Epithelial cell of esophagus (primary cell): ENCODE results near the gene CHST8.

Experiments
- DNase-seq: peaks from one replicate; pipeline ENCODE4 v3.0.0; 2010; ENCODE audit warnings: low read depth
- H3K4me3 ChIP-seq: 2 replicates; pipeline ENCODE4 v1.5.1; 2011; ENCODE audit warnings: mild to moderate bottlenecking, low read length, control low read depth
- TF ChIP-seq, protein P1 (sequence below): IDR thresholded peaks from 2 replicates; pipeline ENCODE4 v1.5.1; 2011; ENCODE audit warnings: low read depth, mild to moderate bottlenecking, low read length, control low read depth, inconsistent platforms; ENCODE audit not compliant: insufficient read depth; ENCODE audit errors: missing control alignments

Gene CHST8

DNA sequence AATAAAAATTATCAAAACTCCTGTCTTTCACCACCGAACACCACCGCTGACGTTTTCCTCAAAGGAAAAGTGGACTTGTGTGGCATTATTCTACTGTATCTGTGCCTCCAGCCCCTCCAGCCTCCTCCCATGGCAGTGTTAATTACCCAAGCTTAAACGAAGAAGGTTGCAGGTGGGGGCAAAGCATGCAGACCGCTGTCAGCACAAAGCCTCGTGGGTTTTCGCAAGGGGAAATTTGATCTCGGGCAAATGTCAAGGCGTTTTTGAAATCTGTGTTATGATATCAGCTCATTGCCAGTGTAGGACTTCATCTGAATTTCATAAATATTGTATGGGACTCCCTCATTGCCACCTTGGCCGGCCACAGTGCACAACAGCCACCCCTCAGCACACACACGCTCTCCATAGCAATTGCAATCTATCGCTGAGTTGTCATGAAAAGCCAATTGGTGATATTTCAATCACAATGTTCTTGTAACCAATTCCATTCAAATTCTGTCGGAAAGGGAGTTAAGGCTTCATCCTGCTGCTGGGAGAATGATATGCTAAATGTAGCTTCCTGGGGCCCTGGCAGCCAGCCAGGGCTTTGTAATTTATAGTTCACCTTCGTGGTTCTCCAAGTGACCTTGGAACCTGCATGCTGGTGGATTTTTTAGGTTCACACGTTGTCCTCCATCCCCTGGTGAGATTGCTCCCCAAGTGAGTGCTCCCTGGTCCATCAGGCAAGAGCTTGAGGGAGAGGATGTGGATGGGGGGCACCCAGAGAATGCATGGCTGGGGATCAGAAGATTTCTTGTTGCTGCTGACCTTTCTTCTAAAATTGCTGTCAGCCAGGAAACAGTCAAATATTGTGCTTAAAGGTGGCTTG lies 16.6 kb downstream of the CHST8 start:
- DNase-seq, result no peak
- TF ChIP-seq, protein P1, sequence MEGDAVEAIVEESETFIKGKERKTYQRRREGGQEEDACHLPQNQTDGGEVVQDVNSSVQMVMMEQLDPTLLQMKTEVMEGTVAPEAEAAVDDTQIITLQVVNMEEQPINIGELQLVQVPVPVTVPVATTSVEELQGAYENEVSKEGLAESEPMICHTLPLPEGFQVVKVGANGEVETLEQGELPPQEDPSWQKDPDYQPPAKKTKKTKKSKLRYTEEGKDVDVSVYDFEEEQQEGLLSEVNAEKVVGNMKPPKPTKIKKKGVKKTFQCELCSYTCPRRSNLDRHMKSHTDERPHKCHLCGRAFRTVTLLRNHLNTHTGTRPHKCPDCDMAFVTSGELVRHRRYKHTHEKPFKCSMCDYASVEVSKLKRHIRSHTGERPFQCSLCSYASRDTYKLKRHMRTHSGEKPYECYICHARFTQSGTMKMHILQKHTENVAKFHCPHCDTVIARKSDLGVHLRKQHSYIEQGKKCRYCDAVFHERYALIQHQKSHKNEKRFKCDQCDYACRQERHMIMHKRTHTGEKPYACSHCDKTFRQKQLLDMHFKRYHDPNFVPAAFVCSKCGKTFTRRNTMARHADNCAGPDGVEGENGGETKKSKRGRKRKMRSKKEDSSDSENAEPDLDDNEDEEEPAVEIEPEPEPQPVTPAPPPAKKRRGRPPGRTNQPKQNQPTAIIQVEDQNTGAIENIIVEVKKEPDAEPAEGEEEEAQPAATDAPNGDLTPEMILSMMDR, result no peak
- no peak overlapping the region for H3K4me3 ChIP-seq

DNA sequence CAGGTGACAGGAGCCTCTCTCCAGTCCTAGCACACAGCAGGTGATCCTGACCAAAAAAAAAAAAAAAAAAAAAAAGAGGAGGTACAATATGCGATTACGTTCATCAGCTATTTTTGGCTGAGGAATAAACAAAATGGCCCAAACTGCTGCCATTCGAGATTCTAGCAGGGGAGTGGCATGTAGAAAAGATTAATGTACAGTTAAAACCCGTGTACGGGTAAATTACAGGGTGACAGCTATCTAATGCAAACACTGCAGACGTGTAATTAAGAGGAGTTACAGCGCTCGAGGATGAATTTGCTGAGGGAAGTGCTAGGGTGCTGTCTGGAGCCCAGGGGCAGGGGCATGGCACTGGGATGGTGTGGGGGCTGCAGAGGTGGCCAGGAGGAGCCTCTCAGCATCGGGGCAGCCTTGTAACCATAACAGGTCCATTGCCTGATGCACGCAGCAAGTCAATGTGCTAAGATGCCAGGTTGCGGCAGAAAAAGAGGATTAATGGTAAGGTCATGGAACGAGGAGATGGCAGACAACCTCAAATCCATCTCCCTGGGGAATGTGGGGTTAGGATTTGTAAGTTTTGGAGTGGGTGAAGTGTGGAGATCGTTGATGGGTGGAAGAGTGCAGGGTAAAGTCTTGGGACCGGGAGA lies 17.4 kb downstream of the CHST8 start:
- DNase-seq, result no peak
- H3K4me3 ChIP-seq, result no peak overlapping the region
- TF ChIP-seq, protein P1, result no peak

DNA sequence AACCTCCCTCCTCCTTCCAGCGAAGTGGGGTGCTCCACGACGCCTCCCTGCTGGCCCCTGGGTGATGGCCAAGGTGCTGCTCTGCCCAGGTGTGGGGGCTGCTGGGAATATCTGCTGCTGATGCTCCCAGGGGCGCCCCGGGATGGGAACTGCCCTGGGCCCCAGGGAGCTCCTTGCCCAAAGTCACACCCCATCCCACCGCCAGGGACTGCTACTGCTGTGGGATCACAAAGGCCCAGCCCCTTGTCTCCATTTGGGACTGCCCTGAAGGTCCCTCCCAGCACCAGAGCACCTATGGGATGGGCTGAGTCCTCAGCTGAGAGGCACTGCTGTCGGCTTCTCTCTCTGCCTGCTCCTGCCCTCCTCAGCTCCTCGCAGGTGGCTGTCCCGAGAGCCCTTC lies 19.0 kb downstream of the CHST8 start:
- TF ChIP-seq, protein P1, result no peak
- no peak for DNase-seq

DNA sequence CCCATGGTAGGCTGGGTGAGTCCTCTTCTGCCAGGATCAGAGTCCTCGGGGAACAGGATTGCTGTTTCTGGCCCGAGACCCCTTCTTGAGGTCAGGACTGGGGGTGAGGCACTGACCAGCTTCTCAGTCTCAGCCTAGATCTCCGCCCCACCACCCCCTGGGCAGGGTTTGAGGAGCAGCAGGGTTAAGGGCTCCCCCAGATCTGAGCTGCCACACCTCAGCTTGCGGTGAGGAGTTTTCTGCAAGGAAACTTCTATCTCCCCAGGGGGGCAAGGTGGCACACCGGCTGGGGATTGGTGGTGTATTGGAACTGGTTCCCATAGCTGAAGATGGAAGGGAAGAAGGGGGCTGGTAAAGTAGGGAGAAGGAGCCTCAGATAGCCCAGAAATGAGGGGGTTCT lies 19.5 kb downstream of the CHST8 start:
- TF ChIP-seq, protein P1, result no peak
- no peak overlapping the region for H3K4me3 ChIP-seq
- DNase-seq, result no peak

More for the DNA sequence above, 19.0 kb downstream of the CHST8 start:
- no peak overlapping the region for H3K4me3 ChIP-seq

DNA sequence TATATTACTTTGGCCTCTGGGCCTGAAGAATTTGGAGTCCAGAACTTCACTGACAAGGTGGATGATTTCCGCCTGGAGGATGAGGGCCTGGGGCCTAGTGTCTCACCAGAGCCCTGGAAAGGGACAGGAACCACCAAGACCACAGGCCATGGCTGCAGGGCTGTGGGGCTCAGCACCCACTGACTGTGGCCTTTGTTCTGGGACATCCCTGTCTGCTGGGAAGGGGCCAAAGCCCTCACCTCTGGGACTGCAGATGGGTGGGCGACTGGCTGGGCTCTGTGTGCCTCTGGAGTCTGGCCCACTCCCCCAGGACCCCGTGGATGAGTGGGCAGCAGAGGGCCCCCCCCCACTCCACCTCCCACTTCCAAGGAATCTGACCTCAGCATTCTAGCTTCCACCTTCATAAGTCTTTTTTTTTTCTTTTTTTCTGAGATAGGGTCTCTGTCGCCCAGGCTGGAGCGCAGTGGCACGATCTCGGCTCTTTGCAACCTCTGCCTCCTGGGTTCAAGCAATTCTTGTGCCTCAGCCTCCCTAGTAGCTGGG lies 20.3 kb downstream of the CHST8 start:
- TF ChIP-seq, protein P1, result no peak
- no peak overlapping the region for H3K4me3 ChIP-seq
- no peak for DNase-seq

DNA sequence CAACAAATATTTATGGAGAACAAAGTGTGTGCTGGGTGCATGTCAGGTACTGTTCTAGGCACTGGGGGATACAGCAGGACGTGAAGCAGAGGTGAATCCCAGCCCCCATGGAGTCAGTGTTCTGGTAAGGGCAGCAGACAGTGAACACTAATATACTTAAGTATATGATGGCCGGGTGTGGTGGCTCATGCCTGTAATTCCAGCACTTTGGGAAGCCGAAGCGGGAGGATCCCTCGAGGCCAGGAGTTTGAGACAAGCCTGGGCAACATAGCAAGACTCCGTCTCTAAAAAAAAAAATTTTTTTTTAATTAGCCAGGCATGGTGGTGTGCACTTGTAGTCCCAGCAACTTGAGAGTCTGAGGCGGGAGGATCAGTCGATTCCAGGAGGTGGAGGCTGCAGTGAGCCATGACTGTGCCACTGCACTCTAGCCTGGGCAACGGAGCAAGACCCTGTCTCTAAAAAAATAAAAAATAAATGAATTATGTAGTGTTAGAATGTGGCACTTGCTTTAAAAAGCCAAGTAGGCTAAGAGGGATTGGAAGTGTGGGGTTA lies 22.6 kb downstream of the CHST8 start:
- TF ChIP-seq, protein P1, result no peak
- no peak for DNase-seq
- no peak overlapping the region for H3K4me3 ChIP-seq
